Vagina (tissue), 2 donors: ENCODE results near the gene ETV3. TPM values are rescaled to one million over a fixed set of nuclear protein-coding genes. Genes with fewer than 3 reads are reported as not detected.

ENCODE experiments used
- DNase-seq, 2 donors: peaks; one replicate each; pipeline ENCODE4 v3.0.0-alpha.2; 2017; ENCODE audit errors: extremely low spot score in 2 of 2
- H3K27ac ChIP-seq: fragments of 200-600 bp; sonication (generic); one replicate; pipeline ENCODE4 v1.5.1; 2019
- H3K27me3 ChIP-seq: fragments of 200-600 bp; sonication (generic); one replicate; pipeline ENCODE4 v1.5.1; 2019
- H3K36me3 ChIP-seq, 2 donors: fragments of 200-600 bp; sonication (generic); one replicate each; pipeline ENCODE4 v1.5.1; 2017 to 2019
- H3K4me1 ChIP-seq: fragments of 200-600 bp; sonication (generic); one replicate; pipeline ENCODE4 v1.5.1; 2019
- H3K4me3 ChIP-seq, 2 donors: fragments of 200-600 bp; sonication (generic); 1 replicate in 1 of 2; 2 replicates in 1 of 2; pipeline ENCODE4 v1.5.1; 2016 to 2019
- H3K9me3 ChIP-seq: fragments of 200-600 bp; sonication (generic); one replicate; pipeline ENCODE4 v1.5.1; 2019
- POLR2A ChIP-seq, 2 donors: fragments of 450-650 bp; IDR thresholded peaks; one replicate each; pipeline ENCODE4 v1.6.1; 2017; ENCODE audit warnings: antibody characterized with exemption in 2 of 2, mild to moderate bottlenecking in 2 of 2, moderate library complexity in 2 of 2
- POLR2AphosphoS5 ChIP-seq, 2 donors: sonication (generic); formaldehyde crosslinking; IDR thresholded peaks; one replicate each; pipeline ENCODE4 v1.9.0; 2017; ENCODE audit warnings: antibody characterized with exemption in 2 of 2, mild to moderate bottlenecking in 2 of 2, low read depth in 1 of 2; ENCODE audit not compliant: insufficient read depth in 1 of 2
- intact Hi-C: fragments of 100-400 bp; cut with DNase I; formaldehyde crosslinking; loops from one replicate; pipeline ENCODE4 v1.15.1; 2023
- total RNA-seq: library from RNA; depleted of rRNA; stranded (reverse); fragments of >200 nt; gene quantifications from one replicate; pipeline ENCODE4 v1.2.3, GENCODE V29; 2016
- TF ChIP-seq, protein P1 (sequence below), 3 experiments: fragments of 450-650 bp in 2 of 3; fragments of 200-600 bp in 1 of 3; sonication (generic) in 1 of 3; IDR thresholded peaks; one replicate each; pipeline ENCODE4 v1.5.1; 2017 to 2019; ENCODE audit warnings: antibody characterized with exemption in 3 of 3, mild to moderate bottlenecking in 2 of 3, moderate library complexity in 2 of 3

ETV3 gene
- total RNA-seq, 1 donor from 2014 or later: 37.3 TPM

DNA sequence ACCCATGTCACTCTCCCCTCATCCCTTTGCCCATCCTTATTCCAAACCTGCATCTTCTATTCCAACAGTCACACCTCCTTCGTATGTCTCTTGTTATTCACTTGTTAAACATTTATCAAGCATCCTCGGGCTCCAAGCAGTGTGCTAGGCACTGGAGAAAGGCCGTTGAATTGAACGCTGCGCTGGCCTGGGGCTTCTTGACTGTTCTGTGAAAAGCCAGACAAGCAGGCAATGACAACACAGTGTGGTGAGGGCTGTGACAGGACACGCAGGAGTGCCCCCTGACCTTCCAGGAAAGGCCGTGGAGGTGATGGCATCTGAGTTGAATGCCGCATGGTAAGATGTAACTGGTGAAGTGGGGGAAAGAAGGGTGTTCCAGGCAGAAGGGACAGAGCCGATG lies 19.2 kb downstream of the ETV3 start:
- H3K36me3 ChIP-seq: peaks cover 0 to 11% of the 10 kb centered on the region in 2 donors
- no peak for DNase-seq

DNA sequence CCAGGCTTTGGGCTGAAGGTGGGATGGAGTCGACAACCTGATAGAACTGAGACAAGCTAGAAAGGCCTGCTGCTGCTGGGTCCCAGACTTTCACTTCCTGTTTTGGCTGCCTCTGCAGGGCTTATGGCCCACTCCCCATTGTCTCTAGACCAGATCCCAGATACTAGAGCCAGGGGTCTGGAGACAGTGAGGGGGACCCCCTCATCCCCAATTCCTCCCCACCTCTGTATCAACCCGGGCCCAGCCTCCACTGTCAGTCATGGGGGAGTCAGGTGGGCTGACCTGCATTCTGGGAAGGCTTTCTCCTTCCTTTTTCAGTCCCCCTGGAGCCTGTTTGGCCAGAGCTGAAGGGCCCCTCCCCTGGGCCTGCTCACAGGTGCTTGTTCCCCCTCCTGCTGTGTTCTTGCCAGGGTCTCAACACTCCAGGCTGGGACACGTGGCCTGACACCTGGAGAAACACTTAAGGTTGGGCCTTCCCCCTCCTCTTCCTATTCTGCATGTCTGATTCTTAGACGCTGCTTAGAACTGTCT lies 20.6 kb downstream of the ETV3 start:
- Histone ChIP-seq H3K9me3 (no peaks in the 10 kb centered on the region), H3K27ac (no peak overlapping the region), H3K4me3 (no peak overlapping the region), H3K4me1 (no peaks in the 10 kb centered on the region), H3K27me3 (no peaks in the 10 kb centered on the region), H3K36me3 (no peaks in the 10 kb centered on the region)
- intact Hi-C loops: no loop called here
- DNase-seq: no peak
- TF ChIP-seq, protein P1, sequence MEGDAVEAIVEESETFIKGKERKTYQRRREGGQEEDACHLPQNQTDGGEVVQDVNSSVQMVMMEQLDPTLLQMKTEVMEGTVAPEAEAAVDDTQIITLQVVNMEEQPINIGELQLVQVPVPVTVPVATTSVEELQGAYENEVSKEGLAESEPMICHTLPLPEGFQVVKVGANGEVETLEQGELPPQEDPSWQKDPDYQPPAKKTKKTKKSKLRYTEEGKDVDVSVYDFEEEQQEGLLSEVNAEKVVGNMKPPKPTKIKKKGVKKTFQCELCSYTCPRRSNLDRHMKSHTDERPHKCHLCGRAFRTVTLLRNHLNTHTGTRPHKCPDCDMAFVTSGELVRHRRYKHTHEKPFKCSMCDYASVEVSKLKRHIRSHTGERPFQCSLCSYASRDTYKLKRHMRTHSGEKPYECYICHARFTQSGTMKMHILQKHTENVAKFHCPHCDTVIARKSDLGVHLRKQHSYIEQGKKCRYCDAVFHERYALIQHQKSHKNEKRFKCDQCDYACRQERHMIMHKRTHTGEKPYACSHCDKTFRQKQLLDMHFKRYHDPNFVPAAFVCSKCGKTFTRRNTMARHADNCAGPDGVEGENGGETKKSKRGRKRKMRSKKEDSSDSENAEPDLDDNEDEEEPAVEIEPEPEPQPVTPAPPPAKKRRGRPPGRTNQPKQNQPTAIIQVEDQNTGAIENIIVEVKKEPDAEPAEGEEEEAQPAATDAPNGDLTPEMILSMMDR (IDR thresholded peaks at IDR 0.05): no peak
- no peak for TF ChIP-seq POLR2AphosphoS5 (IDR thresholded peaks at IDR 0.05; ENCODE audit: insufficient read depth in 1 of 2, low read depth in 1 of 2)
- no peak for TF ChIP-seq POLR2A (IDR thresholded peaks at IDR 0.05)

More for the DNA sequence above, 19.2 kb downstream of the ETV3 start:
- intact Hi-C loops: no loop called here
- TF ChIP-seq, protein P1 (IDR thresholded peaks at IDR 0.05): no peak
- TF ChIP-seq POLR2AphosphoS5 (IDR thresholded peaks at IDR 0.05; ENCODE audit: insufficient read depth in 1 of 2, low read depth in 1 of 2): no peak
- Histone ChIP-seq H3K4me1 (no peaks in the 10 kb centered on the region), H3K27ac (no peak overlapping the region), H3K4me3 (no peak overlapping the region), H3K9me3 (no peaks in the 10 kb centered on the region), H3K27me3 (no peaks in the 10 kb centered on the region)

DNA sequence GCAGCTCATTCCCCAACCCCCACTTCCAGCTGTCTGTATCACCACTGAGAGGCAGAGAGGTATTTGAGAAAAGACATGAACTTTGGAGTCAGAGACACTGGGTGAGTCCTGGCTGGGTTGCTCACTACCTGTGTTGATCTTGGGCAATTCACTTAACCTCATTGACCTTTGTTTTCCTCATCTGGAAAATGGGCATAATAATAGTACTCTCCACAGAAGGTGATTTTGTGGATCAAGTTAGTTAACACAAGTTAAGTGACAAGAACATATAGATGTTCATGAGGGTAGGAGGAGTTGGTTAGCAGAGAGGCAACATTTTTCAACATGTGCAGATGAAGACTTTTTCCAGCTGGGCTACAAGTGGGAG lies 21.5 kb downstream of the ETV3 start:
- Histone ChIP-seq H3K27ac (no peak overlapping the region), H3K4me1 (no peaks in the 10 kb centered on the region), H3K4me3 (no peak overlapping the region), H3K27me3 (no peaks in the 10 kb centered on the region), H3K36me3 (no peaks in the 10 kb centered on the region), H3K9me3 (no peaks in the 10 kb centered on the region)
- TF ChIP-seq, protein P1 (IDR thresholded peaks at IDR 0.05): no peak
- TF ChIP-seq POLR2AphosphoS5 (IDR thresholded peaks at IDR 0.05; ENCODE audit: insufficient read depth in 1 of 2, low read depth in 1 of 2) (no peak), POLR2A (IDR thresholded peaks at IDR 0.05) (no peak)
- intact Hi-C loops: no loop called here
- DNase-seq: no peak

GRCh38 chr1:157115851-157116736 lies 22.1 kb downstream of the ETV3 start:
- intact Hi-C loops: no loop called here
- Histone ChIP-seq H3K27ac (no peak overlapping the region), H3K9me3 (no peaks in the 10 kb centered on the region), H3K4me1 (no peaks in the 10 kb centered on the region), H3K36me3 (no peaks in the 10 kb centered on the region), H3K4me3 (no peak overlapping the region), H3K27me3 (no peaks in the 10 kb centered on the region)
- no peak for DNase-seq
- TF ChIP-seq, protein P1 (IDR thresholded peaks at IDR 0.05): no peak
- TF ChIP-seq POLR2AphosphoS5 (IDR thresholded peaks at IDR 0.05; ENCODE audit: insufficient read depth in 1 of 2, low read depth in 1 of 2): no peak
- no peak for TF ChIP-seq POLR2A (IDR thresholded peaks at IDR 0.05)

- H3K4me3 ChIP-seq: no peak overlapping the region
- peak in 1 of 2 donors; percentile 31 for DNase-seq
- TF ChIP-seq, protein P1 (IDR thresholded peaks at IDR 0.05): no peak
- TF ChIP-seq POLR2A (IDR thresholded peaks at IDR 0.05) (no peak), POLR2AphosphoS5 (IDR thresholded peaks at IDR 0.05; ENCODE audit: insufficient read depth in 1 of 2, low read depth in 1 of 2) (no peak)
- no peaks in the 10 kb centered on the region for H3K27me3 ChIP-seq
- intact Hi-C loops: no loop called here
- H3K4me1 ChIP-seq: no peaks in the 10 kb centered on the region
- H3K9me3 ChIP-seq: no peaks in the 10 kb centered on the region
- H3K27ac ChIP-seq: no peak overlapping the region
- no peaks in the 10 kb centered on the region for H3K36me3 ChIP-seq
Measured at GRCh38 chr1:157115429-157115838, 22.8 kb downstream of the ETV3 start.
